Measurements from ENCODE around the gene AAK1. TPM values are rescaled to one million over a fixed set of nuclear protein-coding genes. Genes with fewer than 3 reads are reported as not detected.

AAK1 gene
- total RNA-seq, 1 experiment from 2014 or later, result 35.6 TPM

DNA sequence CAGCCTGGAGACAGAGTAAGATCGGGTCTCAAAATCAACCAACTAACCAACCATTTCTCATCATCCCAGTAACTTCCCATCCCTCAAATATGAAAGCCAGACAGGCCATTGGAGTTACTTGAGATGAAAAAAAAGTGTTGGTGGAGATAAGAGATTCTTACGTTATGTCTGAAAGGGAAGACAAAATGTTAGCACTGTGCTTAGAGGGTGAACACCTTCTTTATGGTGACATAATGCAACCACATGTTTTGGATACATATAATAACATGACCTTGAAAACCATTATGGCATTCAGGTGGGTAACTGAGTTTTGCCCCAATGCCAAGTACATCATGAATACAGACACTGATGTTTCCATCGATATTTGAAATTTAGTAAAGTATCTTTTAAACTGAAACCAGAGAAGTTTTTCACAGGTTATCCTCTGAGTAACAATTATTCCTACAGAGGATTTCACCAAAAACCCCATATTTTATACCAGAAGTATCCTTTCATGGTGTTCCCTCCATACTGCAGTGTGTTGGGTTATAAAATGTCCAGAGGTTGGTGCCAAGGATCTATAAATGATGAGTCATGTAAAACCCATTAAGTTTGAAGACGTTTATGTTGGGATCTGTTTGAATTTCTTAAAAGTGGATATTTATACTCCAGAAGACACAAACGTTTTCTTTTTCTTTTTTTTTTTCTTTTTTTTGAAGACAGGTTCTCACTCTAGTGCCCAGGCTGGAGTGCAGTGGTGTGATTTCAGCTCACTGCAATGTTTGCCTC lies 45.5 kb downstream of the AAK1 start:
- H3K36me3 Mint-ChIP-seq, result no peaks in the 10 kb centered on the region
- DNase-seq (ENCODE audit: low spot score) (no peak), ATAC-seq (no peak)
- H3K4me3 Mint-ChIP-seq, result no peak overlapping the region
- CTCF ChIA-PET, result interaction anchor here (1.5 kb wide), 1 partner anchor 127 kb away, joined by 4 read pairs; no protein-coding TSS in a partner anchor
- no peak overlapping the region; the same call in 1 of the 2 replicates for H3K27ac Mint-ChIP-seq
- no peaks in the 10 kb centered on the region for H3K4me1 Mint-ChIP-seq
- POLR2A ChIA-PET, result no interaction called here
- TF ChIP-seq RORB (CRISPR knock-in tag; IDR thresholded peaks at IDR 0.05), result no peak
- no peak for TF ChIP-seq ZNF317 (CRISPR knock-in tag; IDR thresholded peaks at IDR 0.05; ENCODE audit: borderline replicate concordance, low read depth)
- no peak for TF ChIP-seq ETV6 (CRISPR knock-in tag; IDR thresholded peaks at IDR 0.05)
- TF ChIP-seq, protein P1, sequence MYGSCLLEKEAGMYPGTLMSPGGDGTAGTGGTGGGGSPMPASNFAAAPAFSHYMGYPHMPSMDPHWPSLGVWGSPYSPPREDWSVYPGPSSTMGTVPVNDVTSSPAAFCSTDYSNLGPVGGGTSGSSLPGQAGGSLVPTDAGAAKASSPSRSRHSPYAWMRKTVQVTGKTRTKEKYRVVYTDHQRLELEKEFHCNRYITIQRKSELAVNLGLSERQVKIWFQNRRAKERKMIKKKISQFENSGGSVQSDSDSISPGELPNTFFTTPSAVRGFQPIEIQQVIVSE (CRISPR knock-in tag; IDR thresholded peaks at IDR 0.05; ENCODE audit: borderline replicate concordance), result no peak
- TF ChIP-seq, protein P2, sequence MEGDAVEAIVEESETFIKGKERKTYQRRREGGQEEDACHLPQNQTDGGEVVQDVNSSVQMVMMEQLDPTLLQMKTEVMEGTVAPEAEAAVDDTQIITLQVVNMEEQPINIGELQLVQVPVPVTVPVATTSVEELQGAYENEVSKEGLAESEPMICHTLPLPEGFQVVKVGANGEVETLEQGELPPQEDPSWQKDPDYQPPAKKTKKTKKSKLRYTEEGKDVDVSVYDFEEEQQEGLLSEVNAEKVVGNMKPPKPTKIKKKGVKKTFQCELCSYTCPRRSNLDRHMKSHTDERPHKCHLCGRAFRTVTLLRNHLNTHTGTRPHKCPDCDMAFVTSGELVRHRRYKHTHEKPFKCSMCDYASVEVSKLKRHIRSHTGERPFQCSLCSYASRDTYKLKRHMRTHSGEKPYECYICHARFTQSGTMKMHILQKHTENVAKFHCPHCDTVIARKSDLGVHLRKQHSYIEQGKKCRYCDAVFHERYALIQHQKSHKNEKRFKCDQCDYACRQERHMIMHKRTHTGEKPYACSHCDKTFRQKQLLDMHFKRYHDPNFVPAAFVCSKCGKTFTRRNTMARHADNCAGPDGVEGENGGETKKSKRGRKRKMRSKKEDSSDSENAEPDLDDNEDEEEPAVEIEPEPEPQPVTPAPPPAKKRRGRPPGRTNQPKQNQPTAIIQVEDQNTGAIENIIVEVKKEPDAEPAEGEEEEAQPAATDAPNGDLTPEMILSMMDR (IDR thresholded peaks at IDR 0.05), result no peak
- no peak for TF ChIP-seq GTF2I (CRISPR knock-in tag; conservative IDR thresholded peaks at IDR 0.05)
- no peak for TF ChIP-seq EMX1 (CRISPR knock-in tag; IDR thresholded peaks at IDR 0.05)
- TF ChIP-seq NR1H2 (CRISPR knock-in tag; IDR thresholded peaks at IDR 0.05), result no peak
- no peak for TF ChIP-seq ZNF138 (CRISPR knock-in tag; conservative IDR thresholded peaks at IDR 0.05)
- H3K9me3 Mint-ChIP-seq, result no peaks in the 10 kb centered on the region
- H3K27me3 Mint-ChIP-seq (ENCODE audit: low read depth), result no peaks in the 10 kb centered on the region

DNA sequence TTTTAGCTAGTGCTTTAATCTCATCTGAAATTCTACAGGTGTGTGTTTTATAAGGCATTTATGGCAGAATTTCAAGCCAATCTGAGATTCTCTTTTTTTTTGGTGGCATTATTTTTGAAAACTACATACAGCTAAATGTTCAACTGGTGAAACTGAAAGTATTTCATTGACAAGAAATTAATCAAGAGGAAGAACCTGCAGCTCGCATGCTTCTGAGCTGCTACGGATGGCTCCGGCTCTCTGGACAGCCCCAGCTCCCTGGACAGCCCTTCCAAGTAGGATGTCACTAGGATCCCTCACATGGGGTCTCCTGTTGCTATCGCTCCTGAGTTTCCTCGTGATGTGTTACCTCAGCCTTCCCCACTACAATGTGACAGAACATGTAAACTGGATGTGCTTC lies 46.4 kb downstream of the AAK1 start:
- H3K27ac Mint-ChIP-seq, result no peak overlapping the region
- H3K27me3 Mint-ChIP-seq (ENCODE audit: low read depth), result no peaks in the 10 kb centered on the region
- no peaks in the 10 kb centered on the region for H3K36me3 Mint-ChIP-seq
- ATAC-seq (no peak), DNase-seq (ENCODE audit: low spot score) (no peak)
- H3K4me3 Mint-ChIP-seq, result no peak overlapping the region
- ChIA-PET CTCF (interaction anchor here (1.0 to 1.9 kb wide), 3 partner anchors 32 to 221 kb away, joined by 3 to 7 read pairs (median 3); no protein-coding TSS in a partner anchor), POLR2A (no interaction called here)
- H3K9me3 Mint-ChIP-seq, result no peaks in the 10 kb centered on the region
- no peaks in the 10 kb centered on the region for H3K4me1 Mint-ChIP-seq
- TF ChIP-seq, protein P3, sequence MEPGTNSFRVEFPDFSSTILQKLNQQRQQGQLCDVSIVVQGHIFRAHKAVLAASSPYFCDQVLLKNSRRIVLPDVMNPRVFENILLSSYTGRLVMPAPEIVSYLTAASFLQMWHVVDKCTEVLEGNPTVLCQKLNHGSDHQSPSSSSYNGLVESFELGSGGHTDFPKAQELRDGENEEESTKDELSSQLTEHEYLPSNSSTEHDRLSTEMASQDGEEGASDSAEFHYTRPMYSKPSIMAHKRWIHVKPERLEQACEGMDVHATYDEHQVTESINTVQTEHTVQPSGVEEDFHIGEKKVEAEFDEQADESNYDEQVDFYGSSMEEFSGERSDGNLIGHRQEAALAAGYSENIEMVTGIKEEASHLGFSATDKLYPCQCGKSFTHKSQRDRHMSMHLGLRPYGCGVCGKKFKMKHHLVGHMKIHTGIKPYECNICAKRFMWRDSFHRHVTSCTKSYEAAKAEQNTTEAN (CRISPR knock-in tag; IDR thresholded peaks at IDR 0.05), result no peak
- no peak for TF ChIP-seq SMAD4 (CRISPR knock-in tag; IDR thresholded peaks at IDR 0.05)
- TF ChIP-seq, protein P4, sequence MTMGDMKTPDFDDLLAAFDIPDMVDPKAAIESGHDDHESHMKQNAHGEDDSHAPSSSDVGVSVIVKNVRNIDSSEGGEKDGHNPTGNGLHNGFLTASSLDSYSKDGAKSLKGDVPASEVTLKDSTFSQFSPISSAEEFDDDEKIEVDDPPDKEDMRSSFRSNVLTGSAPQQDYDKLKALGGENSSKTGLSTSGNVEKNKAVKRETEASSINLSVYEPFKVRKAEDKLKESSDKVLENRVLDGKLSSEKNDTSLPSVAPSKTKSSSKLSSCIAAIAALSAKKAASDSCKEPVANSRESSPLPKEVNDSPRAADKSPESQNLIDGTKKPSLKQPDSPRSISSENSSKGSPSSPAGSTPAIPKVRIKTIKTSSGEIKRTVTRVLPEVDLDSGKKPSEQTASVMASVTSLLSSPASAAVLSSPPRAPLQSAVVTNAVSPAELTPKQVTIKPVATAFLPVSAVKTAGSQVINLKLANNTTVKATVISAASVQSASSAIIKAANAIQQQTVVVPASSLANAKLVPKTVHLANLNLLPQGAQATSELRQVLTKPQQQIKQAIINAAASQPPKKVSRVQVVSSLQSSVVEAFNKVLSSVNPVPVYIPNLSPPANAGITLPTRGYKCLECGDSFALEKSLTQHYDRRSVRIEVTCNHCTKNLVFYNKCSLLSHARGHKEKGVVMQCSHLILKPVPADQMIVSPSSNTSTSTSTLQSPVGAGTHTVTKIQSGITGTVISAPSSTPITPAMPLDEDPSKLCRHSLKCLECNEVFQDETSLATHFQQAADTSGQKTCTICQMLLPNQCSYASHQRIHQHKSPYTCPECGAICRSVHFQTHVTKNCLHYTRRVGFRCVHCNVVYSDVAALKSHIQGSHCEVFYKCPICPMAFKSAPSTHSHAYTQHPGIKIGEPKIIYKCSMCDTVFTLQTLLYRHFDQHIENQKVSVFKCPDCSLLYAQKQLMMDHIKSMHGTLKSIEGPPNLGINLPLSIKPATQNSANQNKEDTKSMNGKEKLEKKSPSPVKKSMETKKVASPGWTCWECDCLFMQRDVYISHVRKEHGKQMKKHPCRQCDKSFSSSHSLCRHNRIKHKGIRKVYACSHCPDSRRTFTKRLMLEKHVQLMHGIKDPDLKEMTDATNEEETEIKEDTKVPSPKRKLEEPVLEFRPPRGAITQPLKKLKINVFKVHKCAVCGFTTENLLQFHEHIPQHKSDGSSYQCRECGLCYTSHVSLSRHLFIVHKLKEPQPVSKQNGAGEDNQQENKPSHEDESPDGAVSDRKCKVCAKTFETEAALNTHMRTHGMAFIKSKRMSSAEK (CRISPR knock-in tag; IDR thresholded peaks at IDR 0.05; ENCODE audit: borderline replicate concordance), result no peak
- TF ChIP-seq CREM (CRISPR knock-in tag; IDR thresholded peaks at IDR 0.05), result no peak
- TF ChIP-seq TCF7 (CRISPR knock-in tag; IDR thresholded peaks at IDR 0.05; ENCODE audit: low read depth), result no peak
- no peak for TF ChIP-seq ZNF396 (CRISPR knock-in tag; IDR thresholded peaks at IDR 0.05; ENCODE audit: borderline replicate concordance)
- TF ChIP-seq CREB1 (CRISPR knock-in tag; IDR thresholded peaks at IDR 0.05), result no peak
- no peak for TF ChIP-seq AR (CRISPR knock-in tag; IDR thresholded peaks at IDR 0.05)
- TF ChIP-seq IRF2 (CRISPR knock-in tag; IDR thresholded peaks at IDR 0.05; ENCODE audit: borderline replicate concordance, low read depth), result no peak
- no peak for TF ChIP-seq RORB (CRISPR knock-in tag; IDR thresholded peaks at IDR 0.05)
- no peak for TF ChIP-seq ZNF281 (CRISPR knock-in tag; IDR thresholded peaks at IDR 0.05)
- TF ChIP-seq HMGA2 (CRISPR knock-in tag; IDR thresholded peaks at IDR 0.05), result no peak
